GM10248 (cell line): ENCODE measurements around the gene AMIGO1.
A peak's percentile ranks its signal among the peaks of the same experiment; 100 is the strongest.

Experiments
- CTCF ChIA-PET: fragments of 300-600 bp; sonication (Branson Sonifier 250); formaldehyde crosslinking; extraction: SDS; loops from one replicate; lab custom pipeline; 2021; ENCODE audit warnings: antibody characterized with exemption; lab: Yijun Ruan, JAX
- POLR2A ChIA-PET: fragments of 350-650 bp; sonication (Branson Sonifier 250); formaldehyde crosslinking; extraction: SDS; loops from one replicate; lab custom pipeline; 2020; ENCODE audit warnings: antibody characterized with exemption; lab: Yijun Ruan, JAX
- DNase-seq: peaks from one replicate; pipeline ENCODE4 v3.0.0; 2012; ENCODE audit errors: extremely low spot score
- CTCF ChIP-seq: IDR thresholded peaks from 2 replicates; pipeline ENCODE4 v1.5.1; 2012; ENCODE audit warnings: mild to moderate bottlenecking, low read depth; ENCODE audit errors: extremely low read depth, missing control alignments, control extremely low read depth

Gene AMIGO1

GRCh38 chr1:109534307-109534858, 24.9 kb upstream of the AMIGO1 start:
- ChIA-PET POLR2A (interaction anchor here (0.7 kb wide), 1 partner anchor 41 kb away, joined by 5 read pairs; the partner anchor contains the start of gene CYB561D1), CTCF (interaction anchor here (1.0 to 26.3 kb wide), 10 partner anchors 8 to 333 kb away, joined by 3 to 1898 read pairs (median 24); partner anchors contain the start of genes AMIGO1, ATXN7L2, CYB561D1 and GPR61)
- TF ChIP-seq CTCF = no peak
- no peak for DNase-seq

GRCh38 chr1:109532365-109533136, 23.0 kb upstream of the AMIGO1 start:
- ChIA-PET POLR2A (interaction anchor here (0.7 to 1.5 kb wide), 3 partner anchors 38 to 47 kb away, joined by 3 to 6 read pairs (median 3); partner anchors contain the start of gene CYB561D1), CTCF (interaction anchor here (0.6 to 26.3 kb wide), 97 partner anchors 9 to 705 kb away, joined by 3 to 1898 read pairs (median 6); partner anchors contain the start of genes AHCYL1, AMIGO1, ATXN7L2 and CELSR2)
- peak; percentile 89 for DNase-seq
- peak; percentile 94 for TF ChIP-seq CTCF

GRCh38 chr1:109531826-109532364, 22.4 kb upstream of the AMIGO1 start:
- no peak for TF ChIP-seq CTCF
- ChIA-PET CTCF (interaction anchor here (0.6 to 26.3 kb wide), 81 partner anchors 9 to 704 kb away, joined by 3 to 1898 read pairs (median 6); partner anchors contain the start of genes AHCYL1, AMIGO1, ATXN7L2 and CELSR2), POLR2A (interaction anchor here (0.6 to 1.5 kb wide), 4 partner anchors 38 to 49 kb away, joined by 3 to 6 read pairs (median 4); partner anchors contain the start of gene CYB561D1)
- no peak for DNase-seq

DNA sequence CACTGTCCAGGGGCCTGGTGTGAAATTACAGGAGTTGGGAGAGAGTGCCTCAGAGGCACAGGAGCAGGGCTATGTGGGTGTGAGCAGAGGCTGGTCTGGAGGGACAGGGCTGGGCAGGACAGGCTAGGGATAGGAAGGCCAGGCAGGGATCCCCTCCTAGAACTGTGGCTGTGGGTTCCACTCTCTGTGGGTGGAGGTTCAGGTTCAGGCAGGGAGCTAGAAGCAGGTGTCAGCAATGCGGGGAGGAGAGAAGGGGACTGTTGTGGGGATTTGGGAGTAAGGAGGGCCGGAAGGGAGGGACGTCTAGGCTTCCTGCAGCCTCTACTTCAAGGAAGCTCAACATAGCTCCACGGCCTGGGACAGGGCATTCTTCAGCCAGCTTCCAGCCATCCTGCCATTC, 21.9 kb upstream of the AMIGO1 start:
- POLR2A ChIA-PET = interaction anchor here (0.6 to 1.5 kb wide), 2 partner anchors 40 to 49 kb away, joined by 4 to 6 read pairs; no protein-coding TSS in a partner anchor
- CTCF ChIA-PET = interaction anchor here (0.6 to 26.3 kb wide), 67 partner anchors 8 to 703 kb away, joined by 3 to 1898 read pairs (median 7); partner anchors contain the start of genes AHCYL1, AMIGO1, ATXN7L2 and CELSR2
- no peak for DNase-seq
- TF ChIP-seq CTCF = no peak

GRCh38 chr1:109530457-109531087, 21.0 kb upstream of the AMIGO1 start:
- no peak for TF ChIP-seq CTCF
- ChIA-PET POLR2A (no interaction called here), CTCF (interaction anchor here (0.8 to 26.3 kb wide), 12 partner anchors 12 to 499 kb away, joined by 3 to 1898 read pairs (median 38); partner anchors contain the start of genes AMIGO1, ATXN7L2, CYB561D1 and GNAI3)
- no peak for DNase-seq
